Activated T-cell treated with anti-CD3 and anti-CD28 coated beads, Interleukin-2, amount 50 U/mL, for 48 hours (primary cell): Measurements from ENCODE around the gene MYNN.

ENCODE experiments used
- DNase-seq, 2 experiments: peaks; one replicate each; pipeline ENCODE4 v3.0.0-alpha.2; 2020

MYNN gene

GRCh38 chr3:169836078-169836941 is 63.1 kb downstream of the MYNN start:
- DNase-seq: no peak

- DNase-seq: no peak
These were observed 63.7 kb downstream of the MYNN start for GRCh38 chr3:169836942-169837275.

- DNase-seq: no peak
These were observed 65.4 kb downstream of the MYNN start for GRCh38 chr3:169838511-169839030.
